ENCODE data around the gene CACNA1H. TPM values are rescaled to one million over a fixed set of nuclear protein-coding genes. Genes with fewer than 3 reads are reported as not detected.
A peak's percentile ranks its signal among the peaks of the same experiment; 100 is the strongest.
"Not testable (repeated sequence)": the region's sequence is repeated elsewhere in the genome, so short reads cannot be mapped to it uniquely, and the experiment has no call there.

Gene CACNA1H
- total and polyA plus RNA-seq, 7 donors = 0.46 to 181 (median 37.0) TPM

DNA sequence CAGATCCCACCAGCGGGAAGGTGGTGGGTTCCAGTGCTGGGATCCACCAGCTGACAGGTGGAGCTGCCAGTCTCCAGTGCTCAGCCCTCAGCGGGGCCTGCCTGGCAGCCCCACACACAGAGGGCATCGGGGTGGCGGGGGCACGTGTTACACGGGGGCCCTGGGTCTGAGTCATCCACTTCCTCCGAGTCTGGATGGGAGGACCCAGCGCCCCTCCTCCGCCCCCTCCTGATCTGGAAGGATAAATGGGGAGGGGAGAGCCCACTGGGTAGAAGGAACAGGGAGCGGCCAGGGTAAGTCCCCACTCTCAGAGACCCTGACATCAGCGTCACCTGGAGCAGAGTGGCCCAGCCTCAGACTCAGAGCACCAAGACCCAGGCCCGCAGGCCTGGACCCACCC, 87.5 kb downstream of the CACNA1H start, which contains the start of gene TPSAB1:
TPSAB1 (plus strand) TSS at position 270 of the 400 bp plus-strand sequence. CDS start 234 bp downstream, outside the sequence.
- intact Hi-C loops (cut with DNase I); H3K36me3 ChIP-seq; H3K27ac ChIP-seq; H3K9me3 ChIP-seq; H3K4me3 ChIP-seq; H3K4me1 ChIP-seq: not testable (repeated sequence)
- DNase-seq = peak; percentile 36
- 56 to 60% methylated on average over 7 to 8 of the region's 12 CpGs for WGBS, 2 donors
- H3K27me3 ChIP-seq = peaks cover 0 to 14% (median 12%) of the 10 kb centered on the region in 3 donors

DNA sequence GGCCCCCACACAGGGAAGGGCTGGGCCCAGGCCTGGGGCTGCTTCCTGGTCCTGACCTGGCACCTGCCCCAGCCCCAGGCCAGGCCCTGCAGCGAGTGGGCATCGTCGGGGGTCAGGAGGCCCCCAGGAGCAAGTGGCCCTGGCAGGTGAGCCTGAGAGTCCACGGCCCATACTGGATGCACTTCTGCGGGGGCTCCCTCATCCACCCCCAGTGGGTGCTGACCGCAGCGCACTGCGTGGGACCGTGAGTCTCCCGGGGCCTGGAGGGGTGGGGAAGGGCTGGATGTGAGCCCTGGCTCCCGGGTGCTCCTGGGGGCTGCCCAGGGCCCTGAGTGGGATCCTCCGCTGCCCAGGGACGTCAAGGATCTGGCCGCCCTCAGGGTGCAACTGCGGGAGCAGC, 88.2 kb downstream of the CACNA1H start:
- DNase-seq = peak; percentile 33
- H3K4me1 ChIP-seq; intact Hi-C loops (cut with DNase I); H3K9me3 ChIP-seq; H3K27ac ChIP-seq; H3K36me3 ChIP-seq; H3K4me3 ChIP-seq: not testable (repeated sequence)
- H3K27me3 ChIP-seq = peaks cover 0 to 20% (median 18%) of the 10 kb centered on the region in 3 donors
- 80 to 87% methylated on average over 12 of the region's 15 CpGs for WGBS, 2 donors

DNA sequence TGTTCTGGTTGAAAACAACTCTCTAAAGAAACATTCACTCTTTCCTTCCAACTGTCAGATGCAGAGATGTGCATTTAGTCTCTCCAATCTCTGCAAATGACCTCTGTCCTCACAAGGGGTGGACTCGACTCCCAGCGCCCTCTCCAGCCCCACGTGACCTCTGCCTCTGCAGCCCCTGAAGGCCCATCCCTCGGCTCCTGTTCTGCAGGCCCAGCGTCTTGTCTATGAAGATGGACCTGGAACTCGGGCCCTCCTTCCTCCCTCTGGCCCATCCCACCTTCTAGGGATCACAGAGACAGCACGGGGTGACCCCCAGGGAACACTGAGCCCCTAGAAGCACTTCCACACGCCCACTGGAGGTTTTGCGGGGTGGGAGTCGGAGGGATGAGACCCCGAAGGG, 90.5 kb downstream of the CACNA1H start:
- H3K27me3 ChIP-seq = peaks cover 0 to 31% (median 21%) of the 10 kb centered on the region in 3 donors
- H3K4me3 ChIP-seq; H3K9me3 ChIP-seq; intact Hi-C loops (cut with DNase I); H3K36me3 ChIP-seq; H3K4me1 ChIP-seq; H3K27ac ChIP-seq: not testable (repeated sequence)
- peak; percentile 28 for DNase-seq
- WGBS, 2 donors = 31 to 60% methylated on average over 7 of the region's 11 CpGs

DNA sequence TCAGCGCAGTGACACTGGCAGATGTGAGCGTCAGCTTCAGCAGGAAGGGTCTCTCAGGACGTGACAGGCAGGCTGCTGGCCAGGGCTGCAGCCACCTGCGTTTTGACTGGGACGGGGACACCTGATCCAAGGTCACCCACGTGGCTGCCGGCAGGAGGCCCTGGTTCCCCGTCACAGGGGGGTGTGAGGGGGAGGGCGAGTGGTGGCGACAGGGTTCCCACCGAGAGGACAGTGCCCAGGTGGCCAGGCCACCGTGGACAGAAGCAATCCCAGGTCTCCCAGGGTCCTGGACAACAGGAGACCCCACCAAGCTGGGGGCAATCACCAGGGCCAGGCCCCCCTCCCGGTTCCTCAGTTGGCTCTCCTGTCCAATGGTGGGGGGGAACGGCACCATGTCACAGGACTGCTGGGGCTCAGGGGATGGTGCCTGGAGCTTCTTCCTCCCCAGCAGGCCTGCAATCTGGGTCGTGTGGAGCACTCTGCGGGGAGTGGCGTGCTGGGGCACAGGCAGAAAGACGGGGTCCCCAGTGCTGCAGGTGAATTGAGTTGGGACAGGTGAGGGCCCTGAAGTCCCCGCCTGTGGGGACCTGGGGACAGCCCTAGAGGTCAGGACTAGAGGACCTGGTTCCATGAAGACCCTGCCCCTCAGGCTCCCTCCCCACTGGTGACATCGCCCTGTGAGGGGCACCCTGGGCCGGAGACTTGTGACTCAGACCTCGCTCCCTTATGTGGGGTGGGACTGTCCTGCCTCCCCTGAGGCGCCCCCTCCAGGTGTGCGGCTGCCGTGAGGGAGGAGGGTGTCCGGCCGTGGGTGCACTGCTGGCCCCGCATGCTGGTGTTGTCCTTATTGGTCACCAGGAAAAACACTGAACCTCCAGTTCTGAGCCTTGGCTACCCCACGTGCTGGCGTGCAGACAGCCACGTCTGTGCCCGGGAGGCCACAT, 91.3 kb downstream of the CACNA1H start:
- H3K9me3 ChIP-seq; H3K4me3 ChIP-seq; H3K27ac ChIP-seq; H3K36me3 ChIP-seq; H3K4me1 ChIP-seq; intact Hi-C loops (cut with DNase I): not testable (repeated sequence)
- peak; percentile 52 for DNase-seq
- 55 to 68% methylated on average over 32 of the region's 32 CpGs for WGBS, 2 donors
- peaks cover 0 to 31% (median 21%) of the 10 kb centered on the region in 3 donors for H3K27me3 ChIP-seq

DNA sequence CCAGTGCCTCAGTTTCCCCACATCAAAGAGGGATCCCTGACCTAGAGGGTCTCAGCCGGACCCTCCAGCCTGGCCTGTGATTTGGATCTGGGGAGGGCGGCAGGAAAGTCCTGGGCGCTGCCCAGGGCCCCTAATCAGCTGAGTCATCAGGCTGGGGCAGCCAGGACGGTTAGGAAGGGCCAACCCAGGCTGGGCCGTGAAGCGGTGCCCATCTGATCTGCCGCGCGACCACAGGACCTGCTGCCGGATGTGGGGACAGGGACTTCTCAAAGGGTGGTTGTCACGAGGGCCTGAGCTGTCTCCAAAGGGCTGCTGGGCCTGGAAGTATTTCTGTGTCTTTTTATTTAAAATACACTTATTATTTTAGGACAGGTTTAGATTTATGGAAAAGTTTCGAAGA, 92.0 kb downstream of the CACNA1H start:
- peaks cover 0 to 31% (median 21%) of the 10 kb centered on the region in 3 donors for H3K27me3 ChIP-seq

DNA sequence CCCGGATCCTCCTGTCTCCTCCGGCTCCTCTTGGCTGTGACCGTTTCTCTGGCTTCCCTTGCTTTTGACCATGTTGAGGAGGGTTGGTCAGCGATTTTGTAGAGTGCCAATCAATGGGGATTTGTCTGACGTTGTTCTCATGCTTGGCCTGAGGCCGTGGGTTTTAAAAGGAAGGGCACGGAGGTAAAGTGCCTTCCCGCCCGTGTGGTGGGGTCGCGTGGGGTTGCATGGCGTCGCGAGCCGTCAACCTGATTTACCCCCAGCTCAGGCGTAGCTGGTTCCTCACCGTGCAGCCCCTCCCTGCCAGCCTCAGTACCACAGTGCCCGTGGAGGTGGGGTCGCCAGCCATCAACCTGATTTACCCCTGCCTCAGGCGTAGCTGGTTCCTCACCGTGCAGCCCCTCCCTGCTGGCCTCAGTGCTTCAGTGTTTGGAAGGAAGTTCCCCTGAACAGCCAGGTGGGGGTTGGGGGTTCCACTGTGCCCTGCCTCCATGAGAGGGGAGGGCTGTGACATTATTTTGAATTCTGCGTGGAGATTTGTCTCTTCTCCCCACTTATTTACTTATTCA, 92.6 kb downstream of the CACNA1H start:
- no peaks in the 10 kb centered on the region for H3K36me3 ChIP-seq
- H3K4me1 ChIP-seq = no peaks in the 10 kb centered on the region
- intact Hi-C loops (cut with DNase I) = no loop called here
- peak; percentile 22 for DNase-seq
- H3K27ac ChIP-seq = no peak overlapping the region
- 42 to 54% methylated on average over 22 of the region's 22 CpGs for WGBS, 2 donors
- no peak for TF ChIP-seq POLR2A (IDR thresholded peaks at IDR 0.05)
- H3K27me3 ChIP-seq = peaks cover 0 to 31% (median 21%) of the 10 kb centered on the region in 3 donors
- no peak overlapping the region for H3K4me3 ChIP-seq
- no peaks in the 10 kb centered on the region for H3K9me3 ChIP-seq

More for the DNA sequence above, 92.0 kb downstream of the CACNA1H start:
- Histone ChIP-seq H3K27ac (no peak overlapping the region), H3K4me1 (no peaks in the 10 kb centered on the region), H3K36me3 (no peaks in the 10 kb centered on the region), H3K9me3 (no peaks in the 10 kb centered on the region), H3K4me3 (no peak overlapping the region)
- 65 to 70% methylated on average over 12 of the region's 12 CpGs for WGBS, 2 donors
- peak; percentile 59 for DNase-seq
- intact Hi-C loops (cut with DNase I) = no loop called here
- no peak for TF ChIP-seq POLR2AphosphoS5 (IDR thresholded peaks at IDR 0.05)
- no peak for TF ChIP-seq POLR2A (IDR thresholded peaks at IDR 0.05)
- TF ChIP-seq, protein P1, sequence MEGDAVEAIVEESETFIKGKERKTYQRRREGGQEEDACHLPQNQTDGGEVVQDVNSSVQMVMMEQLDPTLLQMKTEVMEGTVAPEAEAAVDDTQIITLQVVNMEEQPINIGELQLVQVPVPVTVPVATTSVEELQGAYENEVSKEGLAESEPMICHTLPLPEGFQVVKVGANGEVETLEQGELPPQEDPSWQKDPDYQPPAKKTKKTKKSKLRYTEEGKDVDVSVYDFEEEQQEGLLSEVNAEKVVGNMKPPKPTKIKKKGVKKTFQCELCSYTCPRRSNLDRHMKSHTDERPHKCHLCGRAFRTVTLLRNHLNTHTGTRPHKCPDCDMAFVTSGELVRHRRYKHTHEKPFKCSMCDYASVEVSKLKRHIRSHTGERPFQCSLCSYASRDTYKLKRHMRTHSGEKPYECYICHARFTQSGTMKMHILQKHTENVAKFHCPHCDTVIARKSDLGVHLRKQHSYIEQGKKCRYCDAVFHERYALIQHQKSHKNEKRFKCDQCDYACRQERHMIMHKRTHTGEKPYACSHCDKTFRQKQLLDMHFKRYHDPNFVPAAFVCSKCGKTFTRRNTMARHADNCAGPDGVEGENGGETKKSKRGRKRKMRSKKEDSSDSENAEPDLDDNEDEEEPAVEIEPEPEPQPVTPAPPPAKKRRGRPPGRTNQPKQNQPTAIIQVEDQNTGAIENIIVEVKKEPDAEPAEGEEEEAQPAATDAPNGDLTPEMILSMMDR (IDR thresholded peaks at IDR 0.05) = no peak
- no peak for TF ChIP-seq EP300 (IDR thresholded peaks at IDR 0.05)

DNA sequence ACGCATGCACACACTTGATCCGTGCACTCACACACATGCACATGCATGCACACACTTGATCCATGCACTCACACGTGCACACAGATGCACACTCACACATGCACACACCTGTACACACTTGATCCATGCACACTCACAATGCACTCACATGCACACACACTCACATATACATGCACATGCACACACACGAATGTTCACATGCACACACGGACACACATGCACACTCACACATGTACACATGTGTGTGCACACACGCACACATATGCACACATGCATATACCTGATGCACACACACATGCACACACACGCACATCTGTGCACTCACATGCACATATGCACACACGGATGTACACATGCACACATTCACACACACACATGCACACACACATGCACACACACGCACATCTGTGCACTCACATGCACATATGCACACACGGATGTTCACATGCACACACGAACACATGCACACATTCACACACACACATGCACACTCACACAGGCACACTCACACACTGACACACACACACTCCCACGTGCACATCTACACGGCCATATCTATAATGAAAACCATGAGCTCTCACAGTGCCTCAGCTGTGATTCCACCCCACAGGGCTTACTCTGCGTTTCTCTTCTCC, 95.1 kb downstream of the CACNA1H start:
- peak; percentile 17 for DNase-seq
- H3K27ac ChIP-seq; H3K9me3 ChIP-seq; H3K4me3 ChIP-seq; intact Hi-C loops (cut with DNase I); H3K4me1 ChIP-seq; H3K36me3 ChIP-seq: not testable (repeated sequence)
- WGBS, 2 donors = 77 to 88% methylated on average over 13 to 14 of the region's 14 CpGs
- H3K27me3 ChIP-seq = peaks cover 0 to 31% (median 21%) of the 10 kb centered on the region in 3 donors

DNA sequence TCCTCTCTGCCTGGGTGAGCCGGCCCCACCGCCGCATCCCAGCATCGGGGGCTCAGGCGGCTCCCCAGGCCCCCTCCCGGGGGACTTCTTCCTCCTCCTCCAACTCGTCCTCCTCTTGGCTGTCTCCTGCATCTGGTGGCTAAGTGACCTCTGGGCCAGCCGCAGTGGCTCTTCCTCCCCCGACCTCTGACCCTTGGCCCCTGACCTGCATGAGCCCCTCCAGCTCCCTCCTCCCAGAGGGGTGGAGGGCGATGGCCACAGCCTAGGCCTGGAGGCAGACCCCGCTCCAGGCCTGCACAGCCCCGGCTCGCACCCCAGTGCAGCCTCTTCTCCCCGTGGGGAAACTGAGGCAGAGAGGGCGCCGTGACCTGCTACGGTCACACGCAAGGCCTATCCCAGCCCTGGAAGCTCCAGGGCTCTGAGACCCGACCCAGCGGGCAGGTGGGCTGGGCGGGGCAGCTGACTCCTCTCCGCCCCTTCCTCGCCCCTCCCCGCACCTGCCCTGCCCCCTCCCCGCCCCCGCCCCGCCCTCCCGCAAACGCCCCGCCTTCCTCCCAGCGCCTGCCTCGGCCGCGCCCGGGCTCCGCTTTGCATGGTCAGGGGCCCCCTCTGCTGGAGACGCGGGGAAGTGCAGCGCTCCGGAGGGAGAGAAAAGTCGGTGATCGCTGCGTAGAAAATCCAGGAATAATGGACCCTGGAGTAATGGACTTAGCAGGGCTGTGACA, 96.3 kb downstream of the CACNA1H start:
- H3K36me3 ChIP-seq; H3K4me1 ChIP-seq; H3K27ac ChIP-seq; H3K4me3 ChIP-seq; intact Hi-C loops (cut with DNase I); H3K9me3 ChIP-seq: not testable (repeated sequence)
- 54 to 74% methylated on average over 3 to 6 of the region's 43 CpGs for WGBS, 2 donors
- peak; percentile 58 for DNase-seq
- H3K27me3 ChIP-seq = peaks cover 0 to 30% (median 20%) of the 10 kb centered on the region in 3 donors

DNA sequence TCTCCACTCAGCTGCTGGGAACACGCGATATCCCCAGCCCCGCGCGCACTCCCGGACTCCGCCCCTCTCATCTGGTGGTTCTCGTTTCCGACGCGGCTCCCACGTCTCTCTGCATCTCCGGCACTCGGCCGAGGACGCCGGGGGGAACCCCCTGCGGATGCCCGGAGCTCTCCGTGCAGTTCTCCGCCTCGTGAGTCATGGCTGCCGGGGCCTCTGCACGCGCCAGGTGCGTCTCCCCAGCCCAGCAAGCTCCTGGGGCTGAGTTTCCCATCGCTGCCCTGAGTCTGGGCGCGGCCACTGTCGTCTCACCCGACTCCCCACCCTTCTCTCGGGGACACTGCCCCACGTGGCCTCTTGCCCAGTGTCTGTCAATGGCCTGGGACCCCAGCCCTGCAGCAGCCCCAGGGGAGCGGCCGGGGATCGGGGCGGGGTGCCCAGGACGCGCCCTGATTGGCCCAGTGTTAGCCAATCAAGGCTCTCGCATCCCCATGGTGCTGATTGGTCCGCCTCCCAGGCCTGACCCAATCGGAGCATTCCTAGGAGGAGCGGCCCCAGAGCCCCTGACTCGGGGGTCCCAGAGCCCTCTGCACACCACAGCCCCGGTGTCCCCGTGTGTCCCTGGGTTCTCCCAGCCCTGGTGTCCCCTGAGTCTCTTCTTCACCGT, 100.9 kb downstream of the CACNA1H start:
- no CpG with 5 or more reads among the region's 47 CpGs for WGBS, 2 donors
- H3K36me3 ChIP-seq; H3K4me1 ChIP-seq; DNase-seq; H3K4me3 ChIP-seq; H3K9me3 ChIP-seq; intact Hi-C loops (cut with DNase I); H3K27ac ChIP-seq: not testable (repeated sequence)
- H3K27me3 ChIP-seq = peaks cover 1 to 27% (median 10%) of the 10 kb centered on the region in 3 donors

DNA sequence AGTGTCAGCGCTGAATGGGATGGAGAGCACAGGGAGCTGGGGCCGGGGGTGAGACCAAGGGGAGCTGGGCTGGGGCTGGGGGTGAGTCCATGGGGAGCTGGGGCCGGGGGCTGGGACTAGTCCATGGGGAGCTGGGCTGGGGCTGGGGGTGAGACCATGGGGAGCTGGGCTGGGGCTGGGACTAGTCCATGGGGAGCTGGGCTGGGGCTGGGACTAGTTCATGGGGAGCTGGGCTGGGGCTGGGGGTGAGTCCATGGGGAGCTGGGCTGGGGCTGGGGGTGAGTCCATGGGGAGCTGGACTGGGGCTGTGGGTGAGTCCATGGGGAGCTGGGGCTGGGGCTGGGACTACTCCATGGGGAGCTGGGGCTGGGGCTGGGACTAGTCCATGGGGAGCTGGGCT, 101.9 kb downstream of the CACNA1H start:
- DNase-seq; H3K4me1 ChIP-seq; H3K36me3 ChIP-seq; H3K4me3 ChIP-seq; H3K27ac ChIP-seq; intact Hi-C loops (cut with DNase I); H3K9me3 ChIP-seq: not testable (repeated sequence)
- 87 to 91% methylated on average over 3 of the region's 3 CpGs for WGBS, 2 donors
- H3K27me3 ChIP-seq = peaks cover 9 to 37% (median 19%) of the 10 kb centered on the region in 3 donors
